GM12878 (cell line): ENCODE measurements around the gene GPR176.

Source experiments
- BHLHE40 ChIP-seq, 2 experiments: fragments of 450-650 bp in 1 of 2; IDR thresholded peaks; 2 replicates each; pipeline ENCODE4 v1.6.1; 2011 to 2017; ENCODE audit warnings: low read depth in 2 of 2, borderline replicate concordance in 1 of 2, improper control_type of control experiment in 1 of 2, low read length in 1 of 2, mild to moderate bottlenecking in 1 of 2
- EZH2 ChIP-seq: IDR thresholded peaks from 2 replicates; pipeline ENCODE4 v1.6.1; 2012; ENCODE audit warnings: low read depth, mild to moderate bottlenecking, control low read depth, inconsistent platforms, low read length, borderline replicate concordance; ENCODE audit not compliant: control insufficient read depth
- JUND ChIP-seq: IDR thresholded peaks from 2 replicates; pipeline ENCODE4 v1.6.1; 2012; ENCODE audit warnings: low read depth, mild to moderate bottlenecking, low read length, improper control_type of control experiment, moderate library complexity
- LARP7 ChIP-seq: fragments of 450-650 bp; IDR thresholded peaks from 2 replicates; pipeline ENCODE4 v1.6.1; 2017; ENCODE audit warnings: mild to moderate bottlenecking
- MYC ChIP-seq: IDR thresholded peaks from 2 replicates; pipeline ENCODE4 v1.6.1; 2011; ENCODE audit warnings: mild to moderate bottlenecking, low read length, moderate library complexity, inconsistent platforms; ENCODE audit not compliant: insufficient read depth, insufficient replicate concordance, insufficient read length, severe bottlenecking
- SIX5 ChIP-seq: IDR thresholded peaks from 2 replicates; pipeline ENCODE4 v1.6.1; 2011; ENCODE audit warnings: mild to moderate bottlenecking, low read depth, low read length, moderate library complexity; ENCODE audit not compliant: severe bottlenecking
- TCF12 ChIP-seq: IDR thresholded peaks from 2 replicates; pipeline ENCODE4 v1.6.1; 2011; ENCODE audit warnings: low read depth, mild to moderate bottlenecking, low read length
- ZNF384 ChIP-seq: IDR thresholded peaks from 2 replicates; pipeline ENCODE4 v1.6.1; 2012; ENCODE audit warnings: low read depth, mild to moderate bottlenecking, low read length, improper control_type of control experiment, borderline replicate concordance
- TF ChIP-seq, protein P1 (sequence below): fragments of 450-650 bp; IDR thresholded peaks from 2 replicates; pipeline ENCODE4 v1.6.1; 2016; ENCODE audit warnings: mild to moderate bottlenecking

DNA sequence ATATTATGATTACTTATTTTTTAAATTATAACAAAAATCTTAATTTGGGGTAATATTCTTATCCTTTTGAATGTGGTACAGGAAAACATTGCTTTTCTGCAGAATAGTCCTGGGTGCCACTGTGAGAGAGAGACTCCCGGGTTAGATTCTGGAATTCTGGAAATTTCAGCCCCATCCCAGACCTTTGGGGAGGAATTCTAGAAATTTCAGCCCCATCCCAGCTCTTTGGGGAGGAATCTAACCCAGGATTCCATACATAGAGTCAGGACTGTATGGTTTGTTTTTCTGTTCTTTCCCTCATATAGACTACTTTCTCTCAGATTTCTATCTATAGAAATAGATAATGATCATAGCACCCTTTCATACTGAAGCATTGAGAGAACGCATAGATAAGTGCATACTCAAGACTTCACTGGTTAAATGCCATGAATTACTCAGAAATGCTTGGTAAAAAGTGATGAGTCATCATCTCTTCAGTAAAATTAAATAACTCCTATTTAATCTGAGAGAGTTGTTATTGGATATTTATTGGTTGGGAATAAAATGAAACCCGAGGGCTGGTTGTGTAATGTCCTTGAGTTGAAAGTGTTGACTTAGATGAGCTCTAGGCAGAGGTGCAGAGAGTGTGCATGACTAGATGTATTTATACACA is 22.2 kb upstream of the GPR176 start:
- no peak for TF ChIP-seq JUND
- no peak for TF ChIP-seq EZH2
- no peak for TF ChIP-seq ZNF384
- no peak for TF ChIP-seq LARP7
- TF ChIP-seq BHLHE40 (IDR thresholded peaks at IDR 0.05; ENCODE audit: borderline replicate concordance in 1 of 2, low read depth in 2 of 2, low read length in 1 of 2) = no peak
- TF ChIP-seq, protein P1, sequence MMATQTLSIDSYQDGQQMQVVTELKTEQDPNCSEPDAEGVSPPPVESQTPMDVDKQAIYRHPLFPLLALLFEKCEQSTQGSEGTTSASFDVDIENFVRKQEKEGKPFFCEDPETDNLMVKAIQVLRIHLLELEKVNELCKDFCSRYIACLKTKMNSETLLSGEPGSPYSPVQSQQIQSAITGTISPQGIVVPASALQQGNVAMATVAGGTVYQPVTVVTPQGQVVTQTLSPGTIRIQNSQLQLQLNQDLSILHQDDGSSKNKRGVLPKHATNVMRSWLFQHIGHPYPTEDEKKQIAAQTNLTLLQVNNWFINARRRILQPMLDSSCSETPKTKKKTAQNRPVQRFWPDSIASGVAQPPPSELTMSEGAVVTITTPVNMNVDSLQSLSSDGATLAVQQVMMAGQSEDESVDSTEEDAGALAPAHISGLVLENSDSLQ = no peak
- TF ChIP-seq SIX5 = no peak
- no peak for TF ChIP-seq MYC
- TF ChIP-seq TCF12 = no peak
